Thoracic aorta (tissue), 2 donors: ENCODE results near the gene KIAA0930. TPM values are rescaled to one million over a fixed set of nuclear protein-coding genes. Genes with fewer than 3 reads are reported as not detected.
A peak's percentile ranks its signal among the peaks of the same experiment; 100 is the strongest.

Experiments used
- ATAC-seq: fragments of 150-250 bp; one replicate; pipeline ENCODE4 v1.8.0; 2017; ENCODE audit warnings: low read depth; ENCODE audit not compliant: insufficient number of reproducible peaks, low FRiP score
- DNase-seq: peaks from one replicate; pipeline ENCODE4 v3.0.0-alpha.2; 2020; ENCODE audit warnings: low spot score
- H3K27ac ChIP-seq, 2 donors: fragments of 200-600 bp; sonication (generic); 1 replicate in 1 of 2; 2 replicates in 1 of 2; pipeline ENCODE4 v1.5.1; 2016; ENCODE audit warnings: mild to moderate bottlenecking in 2 of 2, moderate library complexity in 2 of 2
- H3K27me3 ChIP-seq: fragments of 200-600 bp; sonication (generic); replicated peaks from 2 replicates; pipeline ENCODE4 v1.6.0; 2016; ENCODE audit warnings: mild to moderate bottlenecking; ENCODE audit not compliant: insufficient read depth
- H3K36me3 ChIP-seq: fragments of 200-600 bp; sonication (generic); one replicate; pipeline ENCODE4 v1.5.1; 2016
- H3K4me1 ChIP-seq, 2 donors: fragments of 200-600 bp; sonication (generic); 1 replicate in 1 of 2; 2 replicates in 1 of 2; pipeline versions ENCODE4 v1.5.1 to v1.6.0; 2016; ENCODE audit warnings: low read depth in 2 of 2, mild to moderate bottlenecking in 1 of 2; ENCODE audit not compliant: control insufficient read depth in 1 of 2
- H3K4me3 ChIP-seq: fragments of 200-600 bp; sonication (generic); 2 replicates; pipeline ENCODE4 v1.5.1; 2016; ENCODE audit warnings: mild to moderate bottlenecking
- H3K9me3 ChIP-seq: fragments of 200-600 bp; sonication (generic); 2 replicates; pipeline ENCODE4 v1.5.1; 2016
- total RNA-seq, 2 donors: library from RNA; depleted of rRNA; stranded (reverse); fragments of >200 nt; gene quantifications; one replicate each; pipeline versions ENCODE4 v1.1.0 to v1.2.3, GENCODE V29; 2016
- TF ChIP-seq, protein P1 (sequence below): fragments of 200-600 bp; sonication (generic); IDR thresholded peaks from one replicate; pipeline ENCODE4 v1.5.1; 2019; ENCODE audit warnings: antibody characterized with exemption

Gene KIAA0930
- total RNA-seq, 2 donors from 2014 or later = 76.9 to 99.1 TPM

DNA sequence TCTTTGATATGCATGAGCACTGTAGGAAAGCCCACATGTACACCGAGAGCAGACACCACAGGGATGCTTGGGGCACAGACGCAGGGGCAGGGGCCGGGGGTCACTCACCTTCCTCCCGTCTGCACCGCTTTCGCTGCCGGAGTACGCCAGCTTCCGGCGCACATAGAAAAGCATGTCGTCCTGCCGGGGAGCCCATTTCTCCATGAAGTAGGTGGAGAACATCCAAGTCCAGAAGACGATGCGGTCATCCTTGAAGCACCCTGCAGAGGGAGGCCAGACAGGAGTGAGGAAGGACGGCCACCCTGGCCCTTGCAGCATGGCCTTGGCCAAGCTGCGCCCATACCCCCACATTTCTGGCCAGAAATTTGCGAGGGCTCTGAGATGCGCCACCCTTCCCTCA is 28.8 kb downstream of the KIAA0930 start:
- TF ChIP-seq, protein P1, sequence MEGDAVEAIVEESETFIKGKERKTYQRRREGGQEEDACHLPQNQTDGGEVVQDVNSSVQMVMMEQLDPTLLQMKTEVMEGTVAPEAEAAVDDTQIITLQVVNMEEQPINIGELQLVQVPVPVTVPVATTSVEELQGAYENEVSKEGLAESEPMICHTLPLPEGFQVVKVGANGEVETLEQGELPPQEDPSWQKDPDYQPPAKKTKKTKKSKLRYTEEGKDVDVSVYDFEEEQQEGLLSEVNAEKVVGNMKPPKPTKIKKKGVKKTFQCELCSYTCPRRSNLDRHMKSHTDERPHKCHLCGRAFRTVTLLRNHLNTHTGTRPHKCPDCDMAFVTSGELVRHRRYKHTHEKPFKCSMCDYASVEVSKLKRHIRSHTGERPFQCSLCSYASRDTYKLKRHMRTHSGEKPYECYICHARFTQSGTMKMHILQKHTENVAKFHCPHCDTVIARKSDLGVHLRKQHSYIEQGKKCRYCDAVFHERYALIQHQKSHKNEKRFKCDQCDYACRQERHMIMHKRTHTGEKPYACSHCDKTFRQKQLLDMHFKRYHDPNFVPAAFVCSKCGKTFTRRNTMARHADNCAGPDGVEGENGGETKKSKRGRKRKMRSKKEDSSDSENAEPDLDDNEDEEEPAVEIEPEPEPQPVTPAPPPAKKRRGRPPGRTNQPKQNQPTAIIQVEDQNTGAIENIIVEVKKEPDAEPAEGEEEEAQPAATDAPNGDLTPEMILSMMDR = no peak
- Histone ChIP-seq H3K27ac (peak overlapping the region; percentile 55 to 74), H3K27me3 (no peaks in the 10 kb centered on the region), H3K4me3 (peak overlapping the region; percentile 78), H3K9me3 (no peaks in the 10 kb centered on the region), H3K36me3 (no peaks in the 10 kb centered on the region), H3K4me1 (peaks cover 18 to 64% of the 10 kb centered on the region in 2 donors)
- DNase-seq (no peak), ATAC-seq (no peak)

DNA sequence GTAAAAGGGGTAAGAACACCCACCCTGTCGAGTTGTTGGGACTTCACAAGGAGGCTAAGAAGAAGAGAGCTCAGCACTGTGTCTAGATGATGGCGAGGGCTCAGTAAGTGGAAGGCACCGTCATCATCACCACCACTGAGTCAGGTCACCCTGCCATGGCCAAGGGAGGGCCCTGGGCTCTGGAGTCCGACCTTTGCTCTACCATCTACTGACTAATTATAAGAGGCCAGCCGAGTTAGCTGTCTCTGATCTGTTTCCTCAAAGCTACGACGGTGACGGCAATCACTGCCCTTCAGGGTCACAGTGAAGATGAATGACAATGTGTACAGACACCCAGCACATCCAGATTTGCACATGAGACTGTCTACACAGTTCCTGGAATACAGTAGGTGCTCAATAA is 29.3 kb downstream of the KIAA0930 start:
- no peaks in the 10 kb centered on the region for H3K36me3 ChIP-seq
- H3K27ac ChIP-seq = peak overlapping the region in 1 of 2 donors; percentile 74
- TF ChIP-seq, protein P1 = no peak
- H3K27me3 ChIP-seq = no peaks in the 10 kb centered on the region
- ATAC-seq (no peak), DNase-seq (no peak)
- H3K4me1 ChIP-seq = peaks cover 18 to 62% of the 10 kb centered on the region in 2 donors
- peak overlapping the region; percentile 78 for H3K4me3 ChIP-seq
- H3K9me3 ChIP-seq = no peaks in the 10 kb centered on the region

GRCh38 chr22:45210991-45211390 is 29.7 kb downstream of the KIAA0930 start:
- no peaks in the 10 kb centered on the region for H3K27me3 ChIP-seq
- no peaks in the 10 kb centered on the region for H3K9me3 ChIP-seq
- peak overlapping the region in 1 of 2 donors; percentile 74 for H3K27ac ChIP-seq
- TF ChIP-seq, protein P1 = no peak
- peak overlapping the region; percentile 78 for H3K4me3 ChIP-seq
- no peaks in the 10 kb centered on the region for H3K36me3 ChIP-seq
- peaks cover 18 to 57% of the 10 kb centered on the region in 2 donors for H3K4me1 ChIP-seq
- no peak for DNase-seq
- no peak for ATAC-seq

GRCh38 chr22:45210577-45210976 is 30.1 kb downstream of the KIAA0930 start:
- H3K27me3 ChIP-seq = no peaks in the 10 kb centered on the region
- TF ChIP-seq, protein P1 = no peak
- DNase-seq (no peak), ATAC-seq (no peak)
- H3K27ac ChIP-seq = no peak overlapping the region
- H3K9me3 ChIP-seq = no peaks in the 10 kb centered on the region
- H3K4me1 ChIP-seq = peaks cover 18 to 57% of the 10 kb centered on the region in 2 donors
- peak overlapping the region; percentile 78 for H3K4me3 ChIP-seq
- H3K36me3 ChIP-seq = no peaks in the 10 kb centered on the region

- TF ChIP-seq, protein P1 = no peak
Measured at GRCh38 chr22:45210174-45210573, 30.5 kb downstream of the KIAA0930 start.

More at GRCh38 chr22:45210174-45210573, 30.5 kb downstream of the KIAA0930 start:
- no peak for ATAC-seq
- H3K4me3 ChIP-seq = no peak overlapping the region
- peaks cover 18 to 57% of the 10 kb centered on the region in 2 donors for H3K4me1 ChIP-seq
- H3K9me3 ChIP-seq = no peaks in the 10 kb centered on the region
- no peaks in the 10 kb centered on the region for H3K36me3 ChIP-seq
- no peaks in the 10 kb centered on the region for H3K27me3 ChIP-seq
- H3K27ac ChIP-seq = no peak overlapping the region
- DNase-seq = no peak
